ENCODE results near the gene ZNF484.
"Not testable (repeated sequence)": the region's sequence is repeated elsewhere in the genome, so short reads cannot be mapped to it uniquely, and the experiment has no call there.

Gene ZNF484

GRCh38 chr9:92890761-92891160 is 12.9 kb upstream of the ZNF484 start:
- DNase-seq = no peak
- Histone ChIP-seq H2BK120ac (ENCODE audit: low read depth, low read length) (no peak overlapping the region), H3K4me2 (ENCODE audit: low read length) (no peak overlapping the region), H3K4me3 (ENCODE audit: low read length) (no peak overlapping the region), H3K79me2 (ENCODE audit: control insufficient read depth, insufficient read depth, low read length) (no peaks in the 10 kb centered on the region), H3K36me3 (ENCODE audit: control insufficient read depth, insufficient read depth, low read length) (no peaks in the 10 kb centered on the region), H3K27me3 (ENCODE audit: insufficient read depth, low read length, poor library complexity) (no peaks in the 10 kb centered on the region), H3K23ac (ENCODE audit: low read length) (no peak overlapping the region), H3K4me1 (ENCODE audit: control insufficient read depth, low read depth, low read length) (no peaks in the 10 kb centered on the region), H4K8ac (ENCODE audit: low read depth, low read length) (no peak overlapping the region), H3K27ac (ENCODE audit: low read depth, low read length) (no peak overlapping the region), H3K18ac (ENCODE audit: low read length) (no peak overlapping the region), H3K4ac (ENCODE audit: low read depth, low read length) (no peak overlapping the region), H2BK15ac (replicated peaks; ENCODE audit: low read depth) (no peak overlapping the region), H4K5ac (ENCODE audit: low read length) (no peak overlapping the region), H2BK5ac (ENCODE audit: low read length) (no peak overlapping the region), H3K9ac (ENCODE audit: low read length) (no peak overlapping the region), H2AK5ac (ENCODE audit: low read length) (no peak overlapping the region), H3K79me1 (ENCODE audit: low read length) (no peaks in the 10 kb centered on the region), H3K56ac (ENCODE audit: low read length) (no peak overlapping the region)
- no CpG with 5 or more reads among the region's 2 CpGs for WGBS (ENCODE audit: extremely low coverage, insufficient coverage, low lambda C conversion rate)

- DNase-seq = no peak
- Histone ChIP-seq H3K9ac (ENCODE audit: low read length) (no peak overlapping the region), H3K23ac (ENCODE audit: low read length) (no peak overlapping the region), H4K5ac (ENCODE audit: low read length) (no peak overlapping the region), H3K4ac (ENCODE audit: low read depth, low read length) (no peak overlapping the region), H3K56ac (ENCODE audit: low read length) (no peak overlapping the region), H3K4me3 (ENCODE audit: low read length) (no peak overlapping the region), H3K4me1 (ENCODE audit: control insufficient read depth, low read depth, low read length) (no peaks in the 10 kb centered on the region), H3K79me2 (ENCODE audit: control insufficient read depth, insufficient read depth, low read length) (no peaks in the 10 kb centered on the region), H3K18ac (ENCODE audit: low read length) (no peak overlapping the region), H2BK15ac (replicated peaks; ENCODE audit: low read depth) (no peak overlapping the region), H3K36me3 (ENCODE audit: control insufficient read depth, insufficient read depth, low read length) (no peaks in the 10 kb centered on the region), H2BK5ac (ENCODE audit: low read length) (no peak overlapping the region), H3K27ac (ENCODE audit: low read depth, low read length) (no peak overlapping the region), H4K8ac (ENCODE audit: low read depth, low read length) (no peak overlapping the region), H3K27me3 (ENCODE audit: insufficient read depth, low read length, poor library complexity) (no peaks in the 10 kb centered on the region), H3K79me1 (ENCODE audit: low read length) (no peaks in the 10 kb centered on the region), H3K4me2 (ENCODE audit: low read length) (no peak overlapping the region), H2AK5ac (ENCODE audit: low read length) (no peak overlapping the region), H2BK120ac (ENCODE audit: low read depth, low read length) (no peak overlapping the region)
- no CpG with 5 or more reads among the region's 5 CpGs for WGBS (ENCODE audit: extremely low coverage, insufficient coverage, low lambda C conversion rate)
Observed at GRCh38 chr9:92887880-92888338, 10.1 kb upstream of the ZNF484 start.

GRCh38 chr9:92886846-92887610 is 9.2 kb upstream of the ZNF484 start:
- not testable (repeated sequence) for H2AK5ac ChIP-seq (ENCODE audit: low read length); H3K23ac ChIP-seq (ENCODE audit: low read length); H3K4me1 ChIP-seq (ENCODE audit: control insufficient read depth, low read depth, low read length); DNase-seq; H3K9ac ChIP-seq (ENCODE audit: low read length); H3K4ac ChIP-seq (ENCODE audit: low read depth, low read length); H2BK15ac ChIP-seq (replicated peaks; ENCODE audit: low read depth); H4K8ac ChIP-seq (ENCODE audit: low read depth, low read length); H3K56ac ChIP-seq (ENCODE audit: low read length); H3K79me2 ChIP-seq (ENCODE audit: control insufficient read depth, insufficient read depth, low read length); H3K4me3 ChIP-seq (ENCODE audit: low read length); H3K4me2 ChIP-seq (ENCODE audit: low read length); H3K18ac ChIP-seq (ENCODE audit: low read length); H3K36me3 ChIP-seq (ENCODE audit: control insufficient read depth, insufficient read depth, low read length); H3K79me1 ChIP-seq (ENCODE audit: low read length); H3K27ac ChIP-seq (ENCODE audit: low read depth, low read length); H2BK5ac ChIP-seq (ENCODE audit: low read length); H3K27me3 ChIP-seq (ENCODE audit: insufficient read depth, low read length, poor library complexity); H4K5ac ChIP-seq (ENCODE audit: low read length); H2BK120ac ChIP-seq (ENCODE audit: low read depth, low read length)
- WGBS (ENCODE audit: extremely low coverage, insufficient coverage, low lambda C conversion rate) = no CpG with 5 or more reads among the region's 8 CpGs

GRCh38 chr9:92883666-92884405 is 6.0 kb upstream of the ZNF484 start:
- DNase-seq; H3K27ac ChIP-seq (ENCODE audit: low read depth, low read length); H3K18ac ChIP-seq (ENCODE audit: low read length); H2BK15ac ChIP-seq (replicated peaks; ENCODE audit: low read depth); H3K79me2 ChIP-seq (ENCODE audit: control insufficient read depth, insufficient read depth, low read length); H3K9ac ChIP-seq (ENCODE audit: low read length); H3K4me2 ChIP-seq (ENCODE audit: low read length); H4K8ac ChIP-seq (ENCODE audit: low read depth, low read length); H4K5ac ChIP-seq (ENCODE audit: low read length); H2AK5ac ChIP-seq (ENCODE audit: low read length); H2BK5ac ChIP-seq (ENCODE audit: low read length); H3K23ac ChIP-seq (ENCODE audit: low read length); H3K4ac ChIP-seq (ENCODE audit: low read depth, low read length); H3K4me3 ChIP-seq (ENCODE audit: low read length); H3K56ac ChIP-seq (ENCODE audit: low read length); H2BK120ac ChIP-seq (ENCODE audit: low read depth, low read length); H3K36me3 ChIP-seq (ENCODE audit: control insufficient read depth, insufficient read depth, low read length); H3K79me1 ChIP-seq (ENCODE audit: low read length); H3K27me3 ChIP-seq (ENCODE audit: insufficient read depth, low read length, poor library complexity); H3K4me1 ChIP-seq (ENCODE audit: control insufficient read depth, low read depth, low read length): not testable (repeated sequence)
- WGBS (ENCODE audit: extremely low coverage, insufficient coverage, low lambda C conversion rate) = no CpG with 5 or more reads among the region's 15 CpGs

GRCh38 chr9:92882276-92882675 is 4.4 kb upstream of the ZNF484 start:
- no peaks in the 10 kb centered on the region for H3K79me2 ChIP-seq (ENCODE audit: control insufficient read depth, insufficient read depth, low read length)
- H3K27me3 ChIP-seq (ENCODE audit: insufficient read depth, low read length, poor library complexity) = no peaks in the 10 kb centered on the region
- H3K79me1 ChIP-seq (ENCODE audit: low read length) = no peaks in the 10 kb centered on the region
- no peaks in the 10 kb centered on the region for H3K36me3 ChIP-seq (ENCODE audit: control insufficient read depth, insufficient read depth, low read length)
- no peak overlapping the region for H3K56ac ChIP-seq (ENCODE audit: low read length)
- no peak overlapping the region for H3K9ac ChIP-seq (ENCODE audit: low read length)
- no peak overlapping the region for H4K5ac ChIP-seq (ENCODE audit: low read length)
- no peak overlapping the region for H2AK5ac ChIP-seq (ENCODE audit: low read length)
- WGBS (ENCODE audit: extremely low coverage, insufficient coverage, low lambda C conversion rate) = no CpG with 5 or more reads among the region's 5 CpGs
- no peak overlapping the region for H3K18ac ChIP-seq (ENCODE audit: low read length)
- H2BK15ac ChIP-seq (replicated peaks; ENCODE audit: low read depth) = no peak overlapping the region
- no peak overlapping the region for H2BK5ac ChIP-seq (ENCODE audit: low read length)
- H3K4me3 ChIP-seq (ENCODE audit: low read length) = no peak overlapping the region
- H3K23ac ChIP-seq (ENCODE audit: low read length) = no peak overlapping the region
- H4K8ac ChIP-seq (ENCODE audit: low read depth, low read length) = no peak overlapping the region
- H3K27ac ChIP-seq (ENCODE audit: low read depth, low read length) = no peak overlapping the region
- H3K4me2 ChIP-seq (ENCODE audit: low read length) = no peak overlapping the region
- DNase-seq = no peak
- no peak overlapping the region for H2BK120ac ChIP-seq (ENCODE audit: low read depth, low read length)
- H3K4me1 ChIP-seq (ENCODE audit: control insufficient read depth, low read depth, low read length) = no peaks in the 10 kb centered on the region
- H3K4ac ChIP-seq (ENCODE audit: low read depth, low read length) = no peak overlapping the region
